Hippocampal formation (tissue), 2 donors: Measurements from ENCODE around the gene TLE3.

Source experiments
- DNase-seq, 2 donors: peaks; one replicate each; lab custom pipeline; 2025; lab: John Stamatoyannopoulos, UW

Gene TLE3

DNA sequence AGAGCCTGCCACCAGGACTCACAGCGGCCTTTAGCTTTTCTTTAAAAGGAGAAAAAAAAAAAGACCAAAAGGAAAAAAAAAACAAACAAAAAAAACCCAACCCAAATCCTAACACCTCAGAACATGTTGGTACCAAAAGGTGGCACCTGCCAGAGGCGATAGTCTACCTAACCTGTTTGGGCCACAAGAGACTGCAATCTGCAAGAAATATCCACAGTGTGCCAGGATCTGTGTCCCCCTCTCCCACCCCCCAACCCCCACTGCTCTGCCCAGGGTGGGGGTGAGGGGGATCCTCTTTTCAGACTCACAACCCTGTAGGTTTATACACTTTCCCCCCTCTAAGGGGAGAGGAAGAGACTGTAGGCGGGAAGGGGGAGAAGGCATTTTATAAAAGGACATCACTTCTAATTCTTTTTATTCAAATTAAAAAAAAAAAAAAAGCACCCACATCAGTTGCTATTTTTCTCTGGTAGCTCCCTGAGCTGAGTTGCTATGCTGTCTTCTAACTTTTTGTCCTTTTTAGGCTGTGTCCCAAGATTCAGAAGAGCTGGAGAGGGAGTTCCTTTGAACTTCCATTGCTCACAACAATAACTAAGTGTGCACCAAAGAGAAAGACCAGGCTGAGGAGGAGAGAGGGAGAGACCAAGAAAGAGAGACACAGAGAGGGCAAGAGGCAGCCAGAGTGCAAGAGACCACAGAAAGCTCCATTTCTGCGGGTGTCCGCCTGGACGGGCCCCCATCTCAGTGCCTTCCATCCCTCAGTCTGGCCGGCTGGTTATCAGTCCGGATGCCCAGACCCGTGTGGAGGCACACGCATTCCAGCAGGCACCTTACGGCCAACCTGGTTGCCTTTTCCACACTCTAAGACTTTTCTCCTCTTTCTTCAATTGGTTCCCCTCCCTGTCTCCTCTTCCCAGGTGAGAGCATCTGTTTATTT, 48.9 kb downstream of the TLE3 start:
- DNase-seq: no peak

DNA sequence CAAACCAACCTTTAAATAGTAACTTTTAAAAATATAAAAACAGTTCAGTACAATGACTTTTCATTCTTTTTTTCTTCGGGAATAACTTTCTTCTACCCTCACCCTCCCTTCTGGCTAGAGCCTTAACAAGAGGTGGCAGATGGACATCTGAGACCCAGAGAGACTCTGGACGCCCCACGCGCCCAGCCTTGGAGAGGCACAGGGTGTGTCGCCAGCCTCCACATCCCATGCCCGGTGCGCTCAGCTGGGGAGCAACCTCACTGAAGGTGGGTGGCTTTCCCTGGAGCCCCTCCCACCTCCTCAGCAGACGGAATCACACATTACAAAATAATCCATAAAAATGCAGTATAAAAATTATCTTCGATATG, 49.5 kb downstream of the TLE3 start:
- DNase-seq: no peak

GRCh38 chr15:70047386-70048197, 50.1 kb downstream of the TLE3 start:
- no peak for DNase-seq

DNA sequence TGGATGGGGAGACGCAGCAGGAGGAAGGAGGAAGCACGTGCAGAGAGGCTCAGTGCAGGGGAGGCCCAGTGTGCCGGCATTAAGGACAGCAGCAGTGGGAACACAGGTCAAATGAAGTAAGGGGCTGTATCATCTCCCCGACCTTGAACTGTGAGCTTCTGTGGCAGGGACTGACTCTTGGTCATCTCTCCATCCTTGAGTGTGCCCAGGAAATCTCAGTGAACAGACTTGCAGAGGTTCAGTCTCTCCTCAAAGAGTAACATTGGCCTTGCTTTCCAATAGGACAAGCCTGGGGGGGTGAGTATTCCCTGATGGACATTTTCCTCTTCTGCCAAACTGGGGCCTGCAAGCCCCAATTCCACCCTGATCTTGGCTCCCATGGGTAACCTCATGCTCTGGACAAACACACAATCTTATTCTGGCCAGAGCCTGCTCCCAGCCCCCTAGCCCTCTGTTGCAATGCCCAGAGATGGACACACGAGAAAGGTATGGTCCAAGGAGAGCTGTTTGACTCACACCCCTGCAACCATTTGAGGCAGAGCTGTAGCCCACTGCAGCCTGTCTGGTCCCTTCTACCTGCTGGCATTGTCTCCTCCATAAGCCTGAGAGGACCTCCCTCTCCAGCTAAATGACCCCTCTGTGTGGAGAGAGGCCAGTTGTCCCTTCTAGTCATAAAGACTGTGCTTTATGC, 50.9 kb downstream of the TLE3 start:
- no peak for DNase-seq

DNA sequence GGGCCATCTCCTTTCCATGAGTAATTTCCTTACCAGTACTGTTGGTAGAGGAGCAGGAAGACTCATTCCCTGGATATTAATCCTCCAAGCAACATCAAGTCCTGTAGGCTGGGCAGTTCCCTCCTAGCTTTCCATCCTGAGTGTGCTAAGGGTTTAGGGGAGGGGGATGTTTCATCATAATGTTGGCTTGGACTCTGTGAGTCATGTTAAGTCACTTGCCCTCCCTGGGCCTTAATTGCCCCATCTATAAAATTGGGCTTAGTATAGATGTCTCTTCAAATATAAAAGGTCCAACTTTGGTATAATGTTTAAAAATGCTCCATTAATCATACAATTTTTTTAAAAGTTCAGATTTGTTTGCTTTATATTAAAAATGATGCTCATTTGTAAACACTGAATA, 52.7 kb downstream of the TLE3 start:
- no peak for DNase-seq

GRCh38 chr15:70044168-70044567, 53.5 kb downstream of the TLE3 start:
- no peak for DNase-seq

DNA sequence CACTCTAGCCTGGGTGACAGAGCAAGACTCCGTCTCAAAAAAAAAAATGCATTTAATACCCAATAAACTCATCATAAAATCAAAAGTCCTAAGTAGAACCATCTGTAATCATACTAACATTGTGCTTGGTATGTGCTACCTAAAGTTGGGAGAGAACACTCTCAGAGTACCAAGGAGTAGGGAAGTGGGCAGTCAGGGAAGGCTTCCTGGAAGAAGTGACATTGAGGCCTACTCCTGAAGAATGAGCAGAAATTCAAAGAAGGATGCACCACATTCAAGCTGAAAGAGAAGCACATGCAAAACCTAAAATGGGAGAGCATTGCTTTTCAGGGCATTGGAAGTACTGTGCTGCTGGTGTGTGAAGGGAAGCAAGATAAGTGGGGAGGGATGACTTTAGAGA, 54.1 kb downstream of the TLE3 start:
- DNase-seq: no peak

- DNase-seq: no peak
These were observed 55.0 kb downstream of the TLE3 start for GRCh38 chr15:70042553-70043214.

DNA sequence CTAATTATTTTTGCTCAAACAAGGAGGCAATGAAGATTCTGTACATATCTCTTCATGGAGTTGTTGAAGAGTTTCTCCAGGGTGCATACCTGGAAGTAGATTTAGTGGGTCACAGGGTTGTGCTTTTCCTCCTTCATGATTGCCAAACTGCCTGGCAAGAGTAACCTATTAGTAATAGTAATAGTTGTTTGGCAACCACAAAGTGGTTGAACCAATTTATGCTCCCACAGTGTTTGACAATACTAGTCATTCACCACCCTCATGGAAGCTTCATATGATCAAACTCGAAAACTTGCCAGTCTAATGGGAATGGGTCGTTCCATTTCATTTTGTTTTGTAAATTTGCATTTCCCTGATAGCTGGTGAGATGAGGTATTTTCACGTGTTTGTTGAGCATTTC, 57.8 kb downstream of the TLE3 start:
- DNase-seq: no peak

GRCh38 chr15:70038730-70039392, 58.9 kb downstream of the TLE3 start:
- no peak for DNase-seq

DNA sequence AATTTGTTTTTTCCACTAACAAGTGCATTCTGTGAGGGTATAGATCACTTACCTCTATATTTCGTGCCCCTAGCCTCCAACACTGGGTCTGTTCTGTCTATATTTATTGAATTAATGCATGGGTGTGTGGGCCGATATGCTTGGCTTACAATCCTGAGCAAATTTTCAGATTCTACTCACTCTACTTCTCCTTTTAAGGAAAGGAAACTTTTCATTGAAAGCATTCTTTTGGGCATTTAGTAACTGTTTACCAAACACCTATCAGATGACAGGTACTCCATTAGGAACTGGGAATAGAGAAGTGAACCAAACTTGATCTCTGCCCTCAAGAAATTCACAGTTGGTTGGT, 60.5 kb downstream of the TLE3 start:
- no peak for DNase-seq

GRCh38 chr15:70036585-70037291, 61.0 kb downstream of the TLE3 start:
- no peak for DNase-seq

GRCh38 chr15:70035719-70036077, 62.0 kb downstream of the TLE3 start:
- peak in 1 of 2 donors; percentile 23 for DNase-seq

DNA sequence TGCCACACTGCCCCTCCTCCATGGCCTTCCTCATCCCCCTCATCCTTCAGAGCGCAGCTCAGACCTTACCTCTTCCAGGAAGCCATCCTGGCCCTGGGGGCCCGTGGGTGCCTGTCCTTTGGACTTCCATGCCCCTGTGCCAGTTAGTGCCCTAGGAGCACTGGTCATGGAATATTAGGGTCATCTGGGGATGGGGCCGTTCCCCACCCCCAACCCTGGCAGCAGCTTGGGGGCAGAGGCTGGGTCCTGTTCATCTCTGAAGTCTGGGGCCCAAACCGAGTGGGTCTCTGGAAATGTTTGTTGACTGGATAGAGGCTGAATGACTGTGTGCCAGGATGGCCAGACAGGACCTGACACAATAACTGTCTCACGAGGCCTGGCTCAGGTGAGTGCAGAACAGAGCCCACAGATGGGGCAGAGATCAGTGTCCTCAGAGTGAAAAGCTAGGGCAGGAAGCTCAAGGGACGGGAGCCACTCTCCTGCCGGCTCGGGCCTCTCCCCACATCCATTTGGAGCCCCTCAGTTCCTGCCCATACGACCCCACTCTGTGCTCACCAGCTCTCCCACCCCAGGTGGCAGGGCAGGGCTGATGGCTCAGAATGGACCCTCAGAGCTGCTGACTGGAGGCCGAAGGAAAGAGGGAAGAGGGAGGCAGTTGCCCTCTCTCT, 62.5 kb downstream of the TLE3 start:
- no peak for DNase-seq

DNA sequence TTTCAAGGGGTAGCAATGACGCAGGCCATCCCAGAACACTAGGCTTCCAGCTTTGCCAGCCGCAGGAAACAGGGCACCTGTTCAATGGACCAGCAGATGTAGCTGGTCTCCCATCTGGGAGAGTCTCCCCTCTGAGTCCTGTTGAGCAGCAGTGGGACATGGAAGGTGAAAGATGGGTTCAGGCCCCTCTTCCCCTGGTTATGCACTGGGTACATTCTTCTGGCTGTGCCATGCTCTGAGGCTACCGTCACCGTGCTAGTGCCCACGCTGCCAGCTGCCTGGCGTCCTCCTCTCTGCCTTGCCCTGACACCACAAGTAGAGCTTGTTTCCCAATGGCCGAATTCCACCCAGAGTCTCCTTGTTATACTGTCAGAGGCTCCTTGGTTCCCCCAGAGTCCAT, 63.1 kb downstream of the TLE3 start:
- DNase-seq: no peak

DNA sequence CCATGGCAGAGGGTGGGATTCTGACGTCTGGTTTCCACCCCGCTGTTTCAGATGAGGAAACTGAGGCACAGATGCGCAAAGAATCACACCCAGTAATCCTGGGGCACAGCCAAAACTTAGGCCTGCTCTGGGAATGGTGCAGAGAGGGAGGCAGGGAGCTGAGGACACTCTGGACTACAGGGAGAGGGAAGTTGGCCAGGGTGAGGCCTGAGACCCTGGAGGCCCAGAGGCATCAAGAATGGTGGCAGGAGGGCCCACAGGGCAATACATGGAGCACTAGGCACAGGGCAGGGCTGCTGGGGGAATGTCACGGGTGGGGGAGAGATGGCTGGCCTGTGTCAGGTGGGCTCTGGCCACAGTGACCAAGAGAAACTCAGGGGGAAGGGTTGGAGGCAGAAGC, 63.6 kb downstream of the TLE3 start:
- no peak for DNase-seq

- no peak for DNase-seq
These were observed 64.1 kb downstream of the TLE3 start for GRCh38 chr15:70033529-70034140.

- no peak for DNase-seq
These were observed 64.6 kb downstream of the TLE3 start for GRCh38 chr15:70033109-70033508.

DNA sequence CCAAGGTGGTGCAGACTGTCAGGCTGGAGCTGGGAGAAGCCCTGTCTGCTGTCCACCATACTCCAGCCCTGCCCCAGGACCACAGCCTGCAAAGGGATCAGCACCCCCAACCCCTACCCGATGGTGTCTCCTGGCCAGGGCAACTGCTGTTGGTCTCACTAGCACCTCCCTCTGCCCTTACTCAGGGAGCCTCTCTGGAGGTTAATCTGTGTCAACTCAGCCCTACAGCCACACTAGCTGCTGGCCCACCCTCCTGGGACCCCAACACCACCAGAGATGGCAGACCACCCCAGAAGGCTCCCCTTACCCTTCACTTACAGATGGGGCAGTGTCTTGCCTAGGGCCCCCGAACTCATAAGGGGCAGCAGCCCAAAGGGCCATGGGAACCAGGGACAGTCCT, 65.2 kb downstream of the TLE3 start:
- DNase-seq: no peak

- DNase-seq: no peak
These were observed 66.0 kb downstream of the TLE3 start for GRCh38 chr15:70031713-70032112.
